HEK293T (cell line): ENCODE results near the gene ASAP2.

Experiments used
- CTCF ChIA-PET: fragments of 350-600 bp; formaldehyde crosslinking; extraction: SDS; loops from one replicate; lab custom pipeline; 2021; ENCODE audit warnings: antibody characterized with exemption, inconsistent platforms; lab: Yijun Ruan, JAX
- POLR2A ChIA-PET: fragments of 350-600 bp; formaldehyde crosslinking; extraction: SDS; loops from one replicate; lab custom pipeline; 2020; ENCODE audit warnings: antibody characterized with exemption, inconsistent platforms; lab: Yijun Ruan, JAX
- DNase-seq: peaks from one replicate; pipeline ENCODE4 v3.0.0; 2012; ENCODE audit warnings: mixed read lengths; ENCODE audit errors: extremely low spot score
- ARNT ChIP-seq: fragments of 450-650 bp; IDR thresholded peaks from 2 replicates; pipeline ENCODE4 v1.6.1; 2017; ENCODE audit warnings: mild to moderate bottlenecking
- BHLHE40 ChIP-seq: fragments of 450-650 bp; IDR thresholded peaks from 2 replicates; pipeline ENCODE4 v1.6.1; 2016; ENCODE audit warnings: mild to moderate bottlenecking, moderate library complexity, borderline replicate concordance
- CTBP1 ChIP-seq: fragments of 450-650 bp; IDR thresholded peaks from 2 replicates; pipeline ENCODE4 v1.6.1; 2016; ENCODE audit warnings: borderline replicate concordance
- ELF4 ChIP-seq: fragments of 450-650 bp; IDR thresholded peaks from 2 replicates; pipeline ENCODE4 v1.6.1; 2017; ENCODE audit warnings: antibody characterized with exemption
- FOXA1 ChIP-seq: fragments of 450-650 bp; IDR thresholded peaks from 2 replicates; pipeline ENCODE4 v1.6.1; 2016; ENCODE audit warnings: mild to moderate bottlenecking
- FOXK2 ChIP-seq: fragments of 450-650 bp; IDR thresholded peaks from 2 replicates; pipeline ENCODE4 v1.6.1; 2016; ENCODE audit warnings: mild to moderate bottlenecking
- FOXM1 ChIP-seq: fragments of 450-650 bp; IDR thresholded peaks from 2 replicates; pipeline ENCODE4 v1.6.1; 2017; ENCODE audit warnings: mild to moderate bottlenecking, borderline replicate concordance
- HDGF ChIP-seq: fragments of 450-650 bp; IDR thresholded peaks from 2 replicates; pipeline ENCODE4 v1.6.1; 2017; ENCODE audit warnings: antibody characterized with exemption, borderline replicate concordance
- L3MBTL2 ChIP-seq: fragments of 450-650 bp; conservative IDR thresholded peaks from 2 replicates; pipeline ENCODE4 v1.6.1; 2016; ENCODE audit warnings: mild to moderate bottlenecking
- LEF1 ChIP-seq: fragments of 450-650 bp; IDR thresholded peaks from 2 replicates; pipeline ENCODE4 v1.6.1; 2017; ENCODE audit warnings: mild to moderate bottlenecking, borderline replicate concordance
- NFRKB ChIP-seq: fragments of 450-650 bp; IDR thresholded peaks from 2 replicates; pipeline ENCODE4 v1.6.1; 2016; ENCODE audit warnings: mild to moderate bottlenecking, moderate library complexity
- PKNOX1 ChIP-seq: fragments of 450-650 bp; IDR thresholded peaks from 2 replicates; pipeline ENCODE4 v1.6.1; 2016
- SP1 ChIP-seq: fragments of 450-650 bp; IDR thresholded peaks from 2 replicates; pipeline ENCODE4 v1.6.1; 2017
- SUZ12 ChIP-seq: fragments of 450-650 bp; IDR thresholded peaks from 2 replicates; pipeline ENCODE4 v1.6.1; 2016; ENCODE audit warnings: mild to moderate bottlenecking
- TARDBP ChIP-seq: fragments of 450-650 bp; IDR thresholded peaks from 2 replicates; pipeline ENCODE4 v1.6.1; 2016
- ZNF384 ChIP-seq: fragments of 450-650 bp; IDR thresholded peaks from 2 replicates; pipeline ENCODE4 v1.6.1; 2016

ASAP2 gene

GRCh38 chr2:9205963-9206948 is at the start of gene ASAP2:
TSS of gene ASAP2 (plus strand) at chr2:9206812. CDS start at chr2:9207105, 293 bp downstream.
- peak; percentile 85 for DNase-seq
- TF ChIP-seq ARNT (0 out of 2 replicates have a peak, but pooled peaks have one; percentile 26), SP1 (no peak)
- ChIA-PET POLR2A (no interaction called here), CTCF (interaction anchor here (1.2 kb wide), 1 partner anchor 217 kb away, joined by 3 read pairs; the partner anchor contains the start of gene ITGB1BP1)

GRCh38 chr2:9158786-9159779 is 47.5 kb upstream of the ASAP2 start:
- CTCF ChIA-PET, result interaction anchor here (0.8 kb wide), 1 partner anchor 46 kb away, joined by 4 read pairs; no protein-coding TSS in a partner anchor
- no peak for DNase-seq
- TF ChIP-seq FOXA1 (no peak), HDGF (no peak), NFRKB (no peak), CTBP1 (no peak), ARNT (no peak), ZNF384 (no peak), SP1 (no peak), ELF4 (no peak), BHLHE40 (no peak), L3MBTL2 (no peak), SUZ12 (no peak), TARDBP (no peak), LEF1 (no peak)
- POLR2A ChIA-PET, result no interaction called here

- TF ChIP-seq SP1, result no peak
- no peak for TF ChIP-seq FOXM1
- TF ChIP-seq BHLHE40, result no peak
- no peak for TF ChIP-seq FOXK2
- TF ChIP-seq L3MBTL2, result no peak
- TF ChIP-seq TARDBP, result no peak
- no peak for TF ChIP-seq SUZ12
- TF ChIP-seq ZNF384, result no peak
- TF ChIP-seq CTBP1, result no peak
- no peak for DNase-seq
- ChIA-PET CTCF (no interaction called here), POLR2A (no interaction called here)
Measured at GRCh38 chr2:9160732-9161131, 45.9 kb upstream of the ASAP2 start.

- ChIA-PET POLR2A (interaction anchor here (1.2 kb wide), 1 partner anchor 468 kb away, joined by 3 read pairs; the partner anchor contains the start of gene YWHAQ), CTCF (no interaction called here)
- TF ChIP-seq FOXK2, result no peak
- TF ChIP-seq PKNOX1, result no peak
- TF ChIP-seq ELF4, result peak; percentile 23; the same call in 1 of the 2 replicates
Measured at GRCh38 chr2:9162841-9163240, 43.8 kb upstream of the ASAP2 start.

GRCh38 chr2:9163306-9164111 is 43.1 kb upstream of the ASAP2 start:
- POLR2A ChIA-PET, result interaction anchor here (1.2 kb wide), 1 partner anchor 468 kb away, joined by 3 read pairs; the partner anchor contains the start of gene YWHAQ
- DNase-seq, result no peak
- no peak for TF ChIP-seq ELF4
- no peak for TF ChIP-seq FOXK2
- CTCF ChIA-PET, result no interaction called here

More at GRCh38 chr2:9162841-9163240, 43.8 kb upstream of the ASAP2 start:
- no peak for DNase-seq

- ChIA-PET CTCF (no interaction called here), POLR2A (interaction anchor here (1.2 kb wide), 1 partner anchor 467 kb away, joined by 3 read pairs; the partner anchor contains the start of gene YWHAQ)
- no peak for DNase-seq
- no peak for TF ChIP-seq PKNOX1
- no peak for TF ChIP-seq NFRKB
Measured at GRCh38 chr2:9164112-9164608, 42.5 kb upstream of the ASAP2 start.
